Measurements from ENCODE around the gene HIF3A.
"Not testable (repeated sequence)": the region's sequence is repeated elsewhere in the genome, so short reads cannot be mapped to it uniquely, and the experiment has no call there.

HIF3A gene

DNA sequence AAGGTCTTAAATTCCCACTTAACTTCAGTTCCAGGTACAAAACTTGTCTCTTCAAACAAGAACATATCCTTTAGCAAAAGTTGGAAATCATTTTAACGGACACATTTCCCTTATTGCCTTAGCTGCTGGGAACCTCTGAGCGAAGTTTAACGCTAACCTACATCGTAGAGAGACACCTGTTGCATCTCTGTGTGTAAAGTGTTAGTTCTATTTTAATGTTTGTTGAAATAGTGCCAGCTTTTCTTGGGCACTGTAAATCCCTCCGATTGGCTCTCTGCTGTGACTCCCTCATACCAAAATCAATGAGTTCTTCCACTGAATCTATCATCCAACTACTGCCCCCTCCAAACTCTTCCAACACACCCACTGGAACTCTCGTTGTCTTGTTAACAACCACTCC is 2.3 kb upstream of the HIF3A start:
- DNase-seq (ENCODE audit: low spot score) = no peak

DNA sequence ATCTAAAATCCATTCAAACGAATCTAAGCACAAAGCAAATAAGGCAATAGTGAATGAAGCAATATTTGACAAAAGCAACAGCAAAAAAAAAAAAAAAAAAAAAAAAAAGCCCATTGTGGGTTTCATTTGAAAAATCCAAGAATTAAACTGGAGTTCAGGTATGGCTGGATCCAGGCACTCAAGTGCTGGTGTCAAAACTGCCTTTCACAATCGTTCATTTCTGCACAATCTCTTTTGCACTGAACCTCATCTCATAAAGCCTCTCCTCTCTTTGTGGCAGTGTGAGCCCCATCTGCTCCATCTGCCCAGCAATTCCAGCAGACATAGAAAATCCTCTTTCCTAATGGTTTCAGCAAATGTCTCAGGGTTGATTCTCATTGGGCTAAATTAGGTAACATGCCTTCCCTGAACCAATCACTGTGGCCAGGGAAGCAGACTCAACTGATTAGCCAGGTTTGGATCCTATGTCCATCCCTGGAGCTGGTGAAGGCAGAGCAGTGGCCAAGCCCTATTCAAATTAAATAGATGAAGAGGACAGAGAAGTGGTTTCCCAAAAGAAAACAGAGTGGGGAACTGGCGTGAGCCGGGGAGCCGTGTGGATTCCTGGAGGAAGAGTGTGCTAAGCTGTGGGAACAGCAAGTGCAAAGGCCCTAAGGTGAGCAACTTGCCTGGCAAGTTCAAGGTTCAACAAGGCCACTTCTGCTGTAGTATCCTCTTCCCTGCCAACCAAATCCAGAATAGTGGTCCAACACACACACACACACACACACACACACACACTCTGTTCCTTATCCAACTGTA is 1.2 kb upstream of the HIF3A start:
- DNase-seq (ENCODE audit: low spot score) = no peak

DNA sequence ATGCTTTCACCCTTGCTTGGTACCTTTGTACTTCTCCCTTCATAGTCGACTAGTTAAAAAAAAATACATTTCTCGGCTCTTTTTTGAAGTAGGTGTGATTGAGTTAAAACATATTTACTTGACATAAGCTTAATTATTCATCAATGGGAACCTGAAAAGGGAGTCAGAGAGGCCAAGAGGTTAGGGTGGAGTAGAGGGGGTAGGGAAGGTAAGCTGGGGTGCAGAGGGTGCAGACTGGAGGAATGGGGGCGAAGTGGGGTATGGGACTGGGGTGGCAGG is 701 bp upstream of the HIF3A start:
- no peak for DNase-seq (ENCODE audit: low spot score)

DNA sequence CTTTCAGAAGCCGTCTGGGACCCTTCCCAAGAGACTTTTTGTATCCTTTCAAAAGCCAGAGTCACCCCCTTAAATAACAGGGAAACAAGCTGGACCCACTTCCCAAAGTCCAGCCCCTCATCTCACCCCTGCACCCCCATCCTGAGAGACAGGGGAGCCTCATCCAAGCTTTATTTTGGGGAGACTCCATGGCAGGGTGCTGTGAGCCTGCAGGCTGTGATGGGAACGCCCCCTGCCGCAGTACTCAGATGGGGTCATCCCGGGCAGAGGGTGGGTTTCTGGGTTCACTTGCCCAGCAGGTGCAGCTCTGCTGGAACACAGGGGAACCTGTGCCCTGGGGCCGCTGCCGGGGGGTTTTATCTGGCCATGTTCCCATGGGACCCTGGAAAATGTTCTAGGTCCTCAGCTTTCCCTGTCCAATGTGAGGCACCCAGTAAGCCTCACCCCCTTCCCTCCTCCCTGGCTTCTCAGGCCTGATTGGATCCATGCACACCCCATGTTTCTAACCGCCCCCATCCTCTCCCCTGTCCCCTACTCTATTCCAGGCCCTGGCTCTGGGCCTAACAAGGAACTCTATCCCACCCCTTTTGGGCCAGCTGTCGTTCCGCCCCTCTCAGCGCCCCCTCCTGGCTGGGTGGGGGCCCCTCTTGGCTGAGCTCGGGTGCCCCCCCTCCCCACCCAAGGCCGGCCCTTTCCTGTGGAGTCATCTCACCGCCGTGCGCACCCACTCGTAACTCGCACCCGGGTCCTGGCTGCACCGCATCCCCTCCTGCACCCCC is 1.0 kb downstream of the HIF3A start:
- DNase-seq (ENCODE audit: low spot score) = peak; percentile 76

DNA sequence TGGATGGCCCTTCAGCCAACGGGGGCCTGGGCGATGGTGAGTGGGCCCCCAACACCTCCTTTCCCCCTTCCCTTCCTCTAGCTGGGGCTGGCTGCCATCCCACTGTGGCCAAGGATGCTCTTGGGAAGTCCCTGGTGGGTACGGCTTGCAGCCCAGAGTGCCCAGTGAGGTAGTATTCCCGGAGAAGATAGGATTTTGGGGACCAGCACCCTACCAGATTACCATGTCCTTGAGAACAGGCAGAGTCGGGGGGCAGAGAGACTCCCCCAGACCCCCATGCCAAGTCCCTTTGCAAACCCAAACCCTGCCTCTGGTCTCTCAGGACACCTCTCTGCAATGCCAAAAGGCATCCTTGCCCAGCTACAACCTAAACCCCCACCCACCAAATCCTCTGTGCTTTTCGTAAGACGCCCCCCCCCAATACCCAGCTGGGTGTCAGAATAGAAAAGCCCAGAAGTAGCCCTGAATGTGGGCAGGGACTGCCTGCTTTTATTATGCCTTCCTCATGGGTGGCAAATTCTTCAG is 1.7 kb downstream of the HIF3A start:
- DNase-seq (ENCODE audit: low spot score) = no peak

DNA sequence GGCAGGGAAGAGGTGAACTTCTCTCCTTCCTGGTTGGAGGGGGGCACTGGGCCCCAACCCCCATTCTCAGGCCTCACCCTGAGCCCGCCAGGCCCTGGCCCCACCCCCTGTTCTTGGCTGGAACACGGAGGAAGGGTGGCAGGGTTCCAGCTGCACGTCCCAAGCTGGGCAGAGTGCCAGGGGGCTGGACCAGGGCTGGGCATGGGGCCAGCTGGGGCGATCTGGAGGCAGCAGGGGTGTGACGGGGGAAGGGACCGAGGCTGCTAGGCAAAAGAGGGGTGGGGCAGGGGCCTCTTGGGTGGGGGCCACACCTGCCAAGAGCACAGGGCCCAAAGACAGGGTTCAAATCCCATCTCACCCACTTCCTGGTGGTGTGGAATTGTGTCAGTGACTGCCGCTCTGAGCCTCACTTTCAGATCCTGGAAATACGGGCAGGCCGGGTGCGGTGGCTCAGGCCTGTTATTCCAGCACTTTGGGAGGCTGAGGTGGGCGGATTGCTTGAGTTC is 2.2 kb downstream of the HIF3A start:
- DNase-seq (ENCODE audit: low spot score) = peak; percentile 93

DNA sequence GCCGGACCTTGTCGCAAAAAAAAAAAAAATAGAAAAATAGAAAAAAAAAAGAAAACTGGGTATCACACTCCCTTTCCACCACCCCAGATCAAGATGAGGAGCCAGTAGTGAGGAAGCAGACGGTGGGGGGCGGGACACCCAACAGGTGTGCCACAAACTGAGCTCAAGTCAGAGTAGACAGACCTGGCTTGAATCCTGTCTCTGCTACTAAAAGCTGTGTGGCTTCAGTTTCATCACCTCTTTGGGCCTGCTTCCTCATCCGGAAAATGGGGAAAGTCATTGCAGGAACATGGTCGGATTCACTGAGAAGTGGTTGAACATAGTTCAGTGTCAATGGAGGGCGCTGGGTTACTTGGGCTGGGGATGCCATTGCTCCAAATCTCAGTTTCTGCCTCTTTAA is 2.9 kb downstream of the HIF3A start:
- no peak for DNase-seq (ENCODE audit: low spot score)

DNA sequence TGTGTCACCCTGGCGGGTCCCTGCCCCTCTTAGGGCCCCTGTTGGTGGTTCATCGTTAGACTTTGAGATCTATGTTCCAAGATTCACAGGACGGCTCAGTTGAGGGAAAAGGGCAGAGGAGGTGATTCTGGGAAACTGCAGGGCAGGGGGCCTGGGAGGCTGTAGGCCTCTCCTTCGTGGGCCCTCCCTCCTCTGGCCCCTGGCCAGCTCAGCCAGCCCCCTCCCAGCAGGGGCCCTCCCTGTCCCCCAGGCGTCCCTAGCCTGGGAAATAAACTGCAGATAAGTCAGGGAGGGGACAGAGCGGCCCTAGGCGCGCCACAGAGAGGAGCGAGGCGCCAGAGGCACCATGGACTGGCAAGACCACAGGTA is 6.5 kb downstream of the HIF3A start:
- no peak for DNase-seq (ENCODE audit: low spot score)

DNA sequence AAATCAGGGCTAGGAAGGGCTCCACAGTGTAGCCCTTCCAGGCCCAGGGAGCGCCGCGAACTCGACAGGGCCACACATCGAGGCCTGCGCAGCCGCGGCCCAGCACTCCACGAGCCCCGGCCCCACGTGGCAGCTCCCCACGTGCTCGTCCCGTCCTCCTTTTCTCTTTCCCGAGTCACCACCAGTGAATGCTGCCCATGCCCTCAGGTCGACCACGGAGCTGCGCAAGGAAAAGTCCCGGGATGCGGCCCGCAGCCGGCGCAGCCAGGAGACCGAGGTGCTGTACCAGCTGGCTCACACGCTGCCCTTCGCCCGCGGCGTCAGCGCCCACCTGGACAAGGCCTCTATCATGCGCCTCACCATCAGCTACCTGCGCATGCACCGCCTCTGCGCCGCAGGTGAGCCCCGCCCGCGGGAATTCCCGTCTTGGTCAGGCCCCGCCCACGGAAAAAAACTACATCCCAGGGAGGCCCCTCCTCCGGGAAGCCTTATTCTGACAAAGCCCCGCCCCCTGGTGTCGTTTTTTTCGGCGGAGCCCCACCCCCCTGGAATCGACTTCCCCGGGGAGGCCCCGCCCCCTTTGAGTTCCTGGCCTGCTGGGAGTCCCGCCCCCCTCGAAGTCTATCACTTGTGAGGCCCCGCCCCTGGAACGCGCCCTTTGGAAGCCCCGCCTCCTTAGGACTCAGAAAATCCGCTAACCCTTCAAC is 7.0 kb downstream of the HIF3A start:
- no peak for DNase-seq (ENCODE audit: low spot score)

DNA sequence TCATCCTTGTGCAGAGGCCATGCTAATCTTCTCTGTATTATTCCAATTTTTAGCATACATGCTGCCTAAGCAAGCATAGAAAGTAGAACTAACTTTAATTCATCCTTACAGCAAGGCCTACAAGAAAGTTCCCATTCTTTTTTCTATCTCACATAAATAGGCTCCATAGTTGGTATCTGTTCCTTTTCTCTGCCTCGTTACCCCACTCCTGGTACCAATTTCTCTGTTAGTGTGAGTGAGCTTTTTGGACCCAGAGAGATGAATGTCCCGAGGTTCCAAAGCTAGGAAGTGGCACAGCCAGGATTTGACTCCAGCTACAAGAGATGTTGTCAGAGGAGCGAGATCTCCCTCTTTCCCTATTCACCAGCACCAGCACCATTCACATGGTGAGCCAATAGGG is 9.7 kb downstream of the HIF3A start:
- DNase-seq (ENCODE audit: low spot score) = no peak

DNA sequence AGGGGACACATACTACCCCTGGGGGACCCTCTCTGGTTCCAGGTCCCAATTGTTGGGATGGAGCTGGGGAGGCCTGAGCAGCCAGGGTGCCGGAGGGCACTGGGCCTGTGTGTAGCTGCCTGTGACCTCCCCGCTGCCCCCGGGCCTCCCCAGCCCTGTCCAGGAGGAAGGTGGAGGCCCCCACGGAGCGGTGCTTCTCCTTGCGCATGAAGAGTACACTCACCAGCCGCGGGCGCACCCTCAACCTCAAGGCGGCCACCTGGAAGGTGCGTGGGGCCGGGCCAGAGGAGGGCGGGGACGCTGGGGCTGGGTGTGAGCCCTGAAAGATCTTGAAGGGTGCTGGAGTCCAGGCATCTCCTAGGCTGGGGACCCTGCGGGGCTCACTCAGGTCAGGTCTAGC is 11.7 kb downstream of the HIF3A start:
- DNase-seq (ENCODE audit: low spot score) = no peak

DNA sequence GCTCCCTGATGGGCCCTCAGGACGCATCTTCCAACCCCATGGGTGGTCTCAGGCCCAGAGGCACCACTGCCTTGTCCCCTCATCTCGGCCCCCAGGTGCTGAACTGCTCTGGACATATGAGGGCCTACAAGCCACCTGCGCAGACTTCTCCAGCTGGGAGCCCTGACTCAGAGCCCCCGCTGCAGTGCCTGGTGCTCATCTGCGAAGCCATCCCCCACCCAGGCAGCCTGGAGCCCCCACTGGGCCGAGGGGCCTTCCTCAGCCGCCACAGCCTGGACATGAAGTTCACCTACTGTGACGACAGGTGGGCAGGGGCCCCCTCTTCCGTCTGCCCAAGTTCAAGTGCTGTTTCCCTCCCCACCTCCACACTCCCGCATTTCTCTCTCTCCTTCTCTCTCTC is 12.2 kb downstream of the HIF3A start:
- no peak for DNase-seq (ENCODE audit: low spot score)

DNA sequence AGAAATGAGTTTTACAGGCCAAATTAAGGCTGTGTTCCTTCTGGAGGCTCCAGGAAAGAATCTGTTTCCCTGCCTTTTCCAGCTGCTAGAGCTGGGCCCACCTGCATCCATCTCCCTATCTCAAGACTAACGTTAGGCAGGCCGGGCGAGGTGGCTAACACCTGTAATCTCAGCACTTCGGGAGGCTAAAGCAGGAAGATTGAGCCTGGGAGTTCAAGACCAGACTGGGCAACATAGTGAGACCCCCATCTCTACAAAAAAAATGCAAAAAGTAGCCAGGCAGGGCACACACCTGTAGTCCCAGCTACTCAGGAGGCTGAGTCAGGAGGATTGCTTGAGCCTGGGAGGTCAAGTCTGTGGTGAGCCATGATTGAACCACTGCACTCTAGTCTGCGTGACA is 14.6 kb downstream of the HIF3A start:
- no peak for DNase-seq (ENCODE audit: low spot score)

DNA sequence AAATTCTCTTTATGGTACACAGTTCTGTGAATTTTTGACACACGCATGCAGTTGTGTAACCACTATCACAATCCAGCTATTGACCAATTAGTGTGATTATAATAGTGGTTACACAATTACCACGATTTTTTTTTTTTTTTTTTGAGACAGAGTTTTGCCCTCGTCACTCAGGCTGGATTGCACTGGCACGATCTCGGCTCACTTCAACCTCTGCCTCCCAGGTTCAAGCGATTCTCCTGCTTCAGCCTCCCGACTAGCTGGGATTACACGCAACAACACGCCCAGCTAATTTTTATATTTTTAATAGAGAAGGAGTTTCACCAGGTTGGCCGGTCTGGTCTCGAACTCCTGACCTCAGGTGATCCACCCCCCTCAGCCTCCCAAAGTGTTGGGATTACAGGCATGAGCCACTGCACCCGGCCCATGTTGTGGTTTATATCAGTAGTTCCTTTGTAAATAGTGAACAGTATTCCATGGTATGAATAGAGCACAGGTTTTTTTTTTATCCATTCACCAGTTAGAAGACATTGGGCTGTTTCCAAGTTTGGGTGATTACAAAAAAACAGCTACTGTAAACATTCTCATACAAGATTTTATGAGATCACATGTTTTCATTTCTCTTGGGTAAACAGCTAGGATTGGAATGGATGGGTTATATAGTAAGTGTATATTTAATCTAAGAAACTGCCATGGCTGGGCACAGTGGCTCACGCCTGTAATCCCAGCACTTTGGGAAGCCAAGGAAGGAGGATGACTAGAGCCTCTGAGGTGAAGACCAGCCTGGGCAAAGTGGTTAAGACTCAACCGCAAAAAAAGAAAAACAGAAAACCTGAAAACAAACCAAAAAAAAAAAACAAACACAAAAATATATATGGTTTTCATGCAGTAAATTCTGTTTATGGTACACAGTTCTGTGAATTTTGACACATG is 17.0 kb downstream of the HIF3A start:
- DNase-seq (ENCODE audit: low spot score) = not testable (repeated sequence)

DNA sequence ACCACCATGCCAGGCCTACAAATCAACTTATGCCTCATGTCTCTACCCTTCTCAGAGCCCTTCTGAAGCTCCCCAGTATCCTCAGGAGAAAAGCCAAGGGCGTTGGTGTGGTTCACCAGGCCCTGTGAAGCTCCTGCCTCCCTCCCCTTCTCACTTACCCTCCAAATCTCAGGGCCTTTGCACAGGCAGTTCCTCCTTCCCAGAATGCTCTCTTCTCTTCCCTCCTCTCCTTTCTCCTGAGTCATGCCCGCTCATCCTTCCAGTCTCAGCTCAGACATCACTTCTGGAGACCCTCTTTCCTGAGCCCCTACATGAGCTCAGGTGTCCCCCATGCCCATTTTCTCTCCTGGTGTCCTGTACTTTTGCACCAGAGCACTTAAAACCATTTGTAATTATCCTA is 20.5 kb downstream of the HIF3A start:
- no peak for DNase-seq (ENCODE audit: low spot score)

DNA sequence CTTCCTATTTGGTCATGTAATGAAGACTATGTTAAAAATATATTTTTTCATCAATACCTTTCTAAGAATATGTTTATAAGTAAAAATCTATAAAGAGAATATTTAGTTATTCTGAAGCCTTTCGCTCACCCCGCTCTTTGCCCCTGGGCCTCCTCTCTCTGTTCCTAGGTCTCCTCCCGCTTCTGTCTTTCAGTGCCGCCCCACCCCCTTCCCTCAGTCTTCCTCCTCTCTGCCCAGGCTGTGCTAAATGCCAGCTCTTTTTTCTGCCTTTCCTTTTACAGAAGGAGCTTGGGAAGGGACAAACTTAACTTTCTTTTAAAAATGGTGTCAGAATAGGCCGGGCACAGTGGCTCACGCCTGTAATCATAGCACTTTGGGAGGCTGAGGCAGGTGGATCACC is 22.8 kb downstream of the HIF3A start:
- peak; percentile 21 for DNase-seq (ENCODE audit: low spot score)

DNA sequence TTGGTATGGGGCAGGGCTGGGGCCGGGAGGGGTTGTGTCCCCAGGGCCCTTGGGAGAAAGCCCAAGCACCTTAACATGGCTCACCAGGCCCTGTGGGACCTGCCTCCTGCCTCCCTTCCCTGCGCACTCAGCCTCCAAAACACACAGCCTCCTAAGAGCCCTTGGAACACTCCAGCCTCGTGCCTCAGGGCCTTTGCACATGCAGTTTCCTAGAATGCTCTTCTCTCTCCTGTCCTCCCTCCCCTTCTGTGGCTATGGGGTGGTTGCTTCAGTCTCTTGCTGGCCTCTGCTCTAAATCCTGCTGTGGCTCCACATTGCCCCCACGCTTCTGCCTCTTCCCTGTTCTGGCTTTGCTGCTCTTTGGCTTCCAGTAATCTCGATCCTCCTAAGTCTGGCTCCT is 23.7 kb downstream of the HIF3A start:
- DNase-seq (ENCODE audit: low spot score) = no peak

DNA sequence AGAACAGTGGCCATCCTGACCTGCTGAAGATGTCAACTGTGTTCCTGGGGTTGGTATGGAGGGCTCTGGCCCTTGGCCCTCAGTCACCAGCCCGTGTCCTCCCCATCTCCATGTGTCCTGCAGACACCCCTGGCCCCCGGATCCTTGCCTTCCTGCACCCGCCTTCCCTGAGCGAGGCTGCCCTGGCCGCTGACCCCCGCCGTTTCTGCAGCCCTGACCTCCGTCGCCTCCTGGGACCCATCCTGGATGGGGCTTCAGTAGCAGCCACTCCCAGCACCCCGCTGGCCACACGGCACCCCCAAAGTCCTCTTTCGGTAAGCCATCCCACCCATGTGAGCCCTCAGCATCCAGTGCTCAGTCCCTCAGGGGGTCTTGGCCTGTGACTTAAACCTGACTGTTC is 24.8 kb downstream of the HIF3A start:
- no peak for DNase-seq (ENCODE audit: low spot score)

DNA sequence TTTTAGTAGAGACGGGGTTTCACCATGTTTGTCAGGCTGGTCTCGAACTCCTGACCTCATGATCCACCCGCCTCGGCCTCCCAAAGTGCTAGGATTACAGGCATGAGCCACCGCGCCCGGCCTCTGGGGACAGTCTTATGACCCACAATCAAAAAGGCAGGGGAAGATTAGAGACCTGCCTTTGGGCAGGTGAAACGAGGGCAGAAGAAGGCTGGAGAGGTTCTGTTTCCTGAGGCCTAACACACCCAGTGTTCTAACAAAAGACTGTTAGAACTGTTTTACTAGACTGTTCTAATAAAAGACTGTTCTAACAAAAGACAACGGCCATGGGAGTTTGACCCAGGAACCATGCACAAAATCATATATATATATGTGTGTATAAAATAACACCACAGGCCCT is 26.4 kb downstream of the HIF3A start:
- not testable (repeated sequence) for DNase-seq (ENCODE audit: low spot score)

DNA sequence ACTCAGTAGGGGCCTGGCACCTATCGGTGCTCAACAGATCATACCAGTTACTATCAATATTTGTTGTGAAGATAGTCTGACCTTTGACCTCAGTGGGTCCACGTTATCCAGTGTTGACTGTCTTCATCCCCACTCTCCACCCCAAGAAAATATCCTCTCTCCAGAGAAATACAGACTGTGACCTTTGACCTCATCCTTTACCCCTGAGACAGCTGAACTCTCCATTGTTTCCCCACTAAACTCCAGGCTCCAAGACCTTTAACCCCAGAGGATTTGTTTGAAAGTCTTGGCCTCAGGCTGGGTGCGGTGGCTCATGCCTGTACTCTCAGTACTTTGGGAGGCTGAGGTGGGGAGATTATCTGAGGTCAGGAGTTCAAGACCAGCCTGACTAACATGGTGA is 27.4 kb downstream of the HIF3A start:
- DNase-seq (ENCODE audit: low spot score) = no peak

DNA sequence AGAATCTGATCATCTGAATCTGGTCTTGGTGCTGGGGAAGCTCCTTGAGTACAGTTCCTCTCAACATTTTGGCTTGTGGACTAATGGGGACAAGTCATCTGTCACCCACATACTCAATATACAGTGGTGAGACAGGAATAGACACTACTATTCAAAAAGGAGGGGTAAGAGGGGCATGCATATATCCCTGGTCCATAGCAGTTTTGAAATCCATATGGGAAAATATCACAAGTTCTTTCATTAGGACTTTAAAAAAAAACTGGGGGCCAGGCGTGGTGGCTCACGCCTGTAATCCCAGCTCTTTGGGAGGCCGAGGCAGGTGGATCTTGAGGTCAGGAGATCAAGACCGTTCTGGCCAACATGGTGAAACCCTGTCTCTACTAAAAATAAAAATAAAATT is 29.8 kb downstream of the HIF3A start:
- DNase-seq (ENCODE audit: low spot score) = no peak

DNA sequence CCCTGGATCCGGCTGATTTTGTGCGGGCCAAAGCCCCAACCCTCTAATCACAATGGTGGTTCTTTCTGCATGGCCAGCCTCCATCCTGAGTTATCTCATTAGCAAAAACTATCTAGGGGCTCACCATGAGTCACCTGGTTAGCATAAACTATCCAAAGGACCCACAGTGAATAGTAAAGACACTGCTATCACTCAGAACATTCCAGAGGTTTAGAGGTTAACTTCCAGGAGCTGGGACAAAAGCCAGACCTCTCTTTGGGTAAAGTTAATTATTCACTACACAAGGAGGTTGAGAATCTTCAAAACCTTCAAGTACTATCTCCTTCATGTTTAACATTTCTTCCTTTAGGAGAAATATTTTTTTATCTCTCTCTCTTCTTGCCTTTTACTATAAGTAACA is 31.2 kb downstream of the HIF3A start:
- no peak for DNase-seq (ENCODE audit: low spot score)
